Fibroblast of lung (primary cell): Measurements from ENCODE around the gene MTREX. TPM values are rescaled to one million over a fixed set of nuclear protein-coding genes. Genes with fewer than 3 reads are reported as not detected.

Experiments used
- DNase-seq, 2 donors: peaks; one replicate each; pipeline versions ENCODE4 v3.0.0 to v3.0.0-alpha.2; 2010; ENCODE audit warnings: low read depth in 2 of 2
- H2AFZ ChIP-seq: 2 replicates; pipeline ENCODE4 v1.5.1; 2012; ENCODE audit warnings: low read length, control low read depth, inconsistent platforms
- H3K27ac ChIP-seq: 2 replicates; pipeline ENCODE4 v1.5.1; 2011; ENCODE audit warnings: low read length, control low read depth; ENCODE audit not compliant: insufficient read depth
- H3K27me3 ChIP-seq: 2 replicates; pipeline ENCODE4 v1.5.1; 2011; ENCODE audit warnings: mild to moderate bottlenecking, low read length; ENCODE audit not compliant: control insufficient read depth, insufficient read depth
- H3K36me3 ChIP-seq: 2 replicates; pipeline ENCODE4 v1.5.1; 2011; ENCODE audit warnings: low read length; ENCODE audit not compliant: control insufficient read depth, insufficient read depth
- H3K4me1 ChIP-seq: 2 replicates; pipeline ENCODE4 v1.5.1; 2011; ENCODE audit warnings: low read length; ENCODE audit not compliant: control insufficient read depth, insufficient read depth; ENCODE audit errors: extremely low read depth
- H3K4me2 ChIP-seq: 2 replicates; pipeline ENCODE4 v1.5.1; 2011; ENCODE audit warnings: low read length, control low read depth; ENCODE audit not compliant: insufficient read depth; ENCODE audit errors: extremely low read depth
- H3K4me3 ChIP-seq, 4 experiments: fragments of 200-600 bp in 1 of 4; sonication (generic) in 1 of 4; replicated peaks in 1 of 4; 2 replicates each; pipeline ENCODE4 v1.5.1; 2011 to 2016; ENCODE audit warnings: low read length in 4 of 4, low read depth in 3 of 4, mild to moderate bottlenecking in 3 of 4, control low read depth in 2 of 4, inconsistent platforms in 1 of 4, mixed read lengths in 1 of 4; ENCODE audit not compliant: insufficient read depth in 1 of 4; ENCODE audit errors: control extremely low read depth in 1 of 4
- H3K79me2 ChIP-seq: 2 replicates; pipeline ENCODE4 v1.5.1; 2012; ENCODE audit warnings: mild to moderate bottlenecking, low read length, inconsistent platforms; ENCODE audit not compliant: control insufficient read depth, insufficient read depth
- H3K9ac ChIP-seq: 2 replicates; pipeline ENCODE4 v1.5.1; 2011; ENCODE audit warnings: mild to moderate bottlenecking, low read length, control low read depth; ENCODE audit not compliant: insufficient read depth
- H3K9me3 ChIP-seq: 2 replicates; pipeline ENCODE4 v1.5.1; 2012; ENCODE audit warnings: low read depth, low read length; ENCODE audit not compliant: control insufficient read depth, insufficient read depth
- H4K20me1 ChIP-seq: 2 replicates; pipeline ENCODE4 v1.5.1; 2011; ENCODE audit warnings: low read length; ENCODE audit not compliant: control insufficient read depth, insufficient read depth; ENCODE audit errors: extremely low read depth
- CTCF ChIP-seq, 2 donors: IDR thresholded peaks in 1 of 2; conservative IDR thresholded peaks in 1 of 2; 1 replicate in 1 of 2; 2 replicates in 1 of 2; pipeline ENCODE4 v1.5.1; 2011 to 2012; ENCODE audit warnings: low read length in 2 of 2, control low read depth in 1 of 2, inconsistent platforms in 1 of 2, low read depth in 1 of 2, mild to moderate bottlenecking in 1 of 2
- EZH2 ChIP-seq: IDR thresholded peaks from 2 replicates; pipeline ENCODE4 v1.5.1; 2012; ENCODE audit warnings: low read length, control low read depth, mild to moderate bottlenecking; ENCODE audit errors: missing control alignments
- polyA plus RNA-seq, 2 donors: library from polyadenylated mRNA; depleted of rRNA in 1 of 2; stranded (reverse) in 1 of 2; unstranded in 1 of 2; fragments of >200 nt; gene quantifications; 2 replicates each; pipeline ENCODE4 v1.2.1, GENCODE V29; 2011 to 2012; ENCODE audit warnings: missing spikeins in 1 of 2
- total RNA-seq: library from RNA; depleted of rRNA; stranded (reverse); fragments of >200 nt; gene quantifications from 2 replicates; pipeline ENCODE4 v1.2.1, GENCODE V29; 2014

MTREX gene
- total and polyA plus RNA-seq, 2 donors (not counting 1 experiment from before 2014, with no cell fraction given), result 54.1 to 85.7 TPM

GRCh38 chr5:55333017-55333416, 25.2 kb downstream of the MTREX start:
- no peak overlapping the region for H3K9ac ChIP-seq
- DNase-seq, result no peak
- H3K4me3 ChIP-seq, result no peak overlapping the region
- H3K9me3 ChIP-seq, result no peaks in the 10 kb centered on the region
- no peaks in the 10 kb centered on the region for H4K20me1 ChIP-seq
- no peak for TF ChIP-seq CTCF (conservative IDR thresholded peaks at IDR 0.05 in 1 of 2, IDR thresholded peaks at IDR 0.05 in 1 of 2; ENCODE audit: low read depth in 1 of 2, low read length in 2 of 2)
- TF ChIP-seq EZH2, result no peak
- H3K79me2 ChIP-seq, result peaks cover 9% of the 10 kb centered on the region
- no peak overlapping the region for H3K4me2 ChIP-seq
- H3K27me3 ChIP-seq, result no peaks in the 10 kb centered on the region
- H3K36me3 ChIP-seq, result no peaks in the 10 kb centered on the region
- no peak overlapping the region for H2AFZ ChIP-seq
- no peaks in the 10 kb centered on the region for H3K4me1 ChIP-seq
- H3K27ac ChIP-seq, result no peak overlapping the region

- Histone ChIP-seq H3K79me2 (peaks cover 11% of the 10 kb centered on the region), H3K9ac (no peak overlapping the region), H3K36me3 (no peaks in the 10 kb centered on the region), H3K4me3 (no peak overlapping the region), H4K20me1 (no peaks in the 10 kb centered on the region), H3K27me3 (no peaks in the 10 kb centered on the region), H3K27ac (no peak overlapping the region), H3K9me3 (no peaks in the 10 kb centered on the region), H2AFZ (no peak overlapping the region), H3K4me1 (no peaks in the 10 kb centered on the region), H3K4me2 (no peak overlapping the region)
- DNase-seq, result no peak
- no peak for TF ChIP-seq CTCF (conservative IDR thresholded peaks at IDR 0.05 in 1 of 2, IDR thresholded peaks at IDR 0.05 in 1 of 2; ENCODE audit: low read depth in 1 of 2, low read length in 2 of 2)
- no peak for TF ChIP-seq EZH2
These were observed 26.0 kb downstream of the MTREX start for GRCh38 chr5:55333811-55334210.

- Histone ChIP-seq H3K4me3 (no peak overlapping the region), H3K27me3 (no peaks in the 10 kb centered on the region), H3K79me2 (peaks cover 11% of the 10 kb centered on the region), H3K4me1 (no peaks in the 10 kb centered on the region), H3K27ac (peak overlapping the region; percentile 29), H3K36me3 (peaks cover 3% of the 10 kb centered on the region), H3K9ac (no peak overlapping the region), H2AFZ (no peak overlapping the region), H3K9me3 (no peaks in the 10 kb centered on the region), H3K4me2 (peak overlapping the region; percentile 73), H4K20me1 (no peaks in the 10 kb centered on the region)
- DNase-seq, result no peak
- TF ChIP-seq CTCF (conservative IDR thresholded peaks at IDR 0.05 in 1 of 2, IDR thresholded peaks at IDR 0.05 in 1 of 2; ENCODE audit: low read depth in 1 of 2, low read length in 2 of 2) (no peak), EZH2 (no peak)
These were observed 30.4 kb downstream of the MTREX start for GRCh38 chr5:55338092-55338613.
